HL-60/S4 (cell line): Measurements from ENCODE around the gene MED8.

Experiments used
- in situ Hi-C: fragments of 300-500 bp; cut with MboI; formaldehyde crosslinking; loops from 2 replicates; pipeline ENCODE4 v1.14.3; 2022; ENCODE audit warnings: low sequenced_read_pairs

MED8 gene

DNA sequence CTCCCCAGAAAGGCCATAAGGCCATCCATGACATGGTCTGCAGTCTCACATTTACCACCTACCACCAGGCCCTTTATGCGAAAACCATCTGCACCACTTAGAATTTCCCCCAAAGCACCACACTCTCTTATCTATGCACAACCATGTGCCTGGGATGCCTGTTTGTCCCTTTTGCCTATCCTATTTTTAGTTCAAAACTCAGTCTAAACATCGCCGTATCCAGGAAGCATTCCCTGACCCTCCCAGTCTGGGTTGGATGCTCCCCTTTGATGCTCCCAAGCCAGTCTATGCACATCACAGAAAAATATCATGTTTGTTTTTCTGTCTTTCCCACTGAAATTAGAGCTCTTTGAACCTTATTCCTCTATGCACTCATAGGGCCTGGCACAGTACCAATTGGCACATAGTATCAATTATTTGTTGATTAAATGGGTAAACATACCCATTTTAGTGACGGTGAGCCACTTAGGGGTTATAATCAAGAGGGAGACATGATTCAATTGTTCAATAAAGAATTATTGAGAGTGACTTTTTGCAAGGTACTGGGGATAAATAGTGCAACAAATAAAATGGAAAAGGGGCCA lies 45.2 kb downstream of the MED8 start:
- in situ Hi-C loops: no loop called here

DNA sequence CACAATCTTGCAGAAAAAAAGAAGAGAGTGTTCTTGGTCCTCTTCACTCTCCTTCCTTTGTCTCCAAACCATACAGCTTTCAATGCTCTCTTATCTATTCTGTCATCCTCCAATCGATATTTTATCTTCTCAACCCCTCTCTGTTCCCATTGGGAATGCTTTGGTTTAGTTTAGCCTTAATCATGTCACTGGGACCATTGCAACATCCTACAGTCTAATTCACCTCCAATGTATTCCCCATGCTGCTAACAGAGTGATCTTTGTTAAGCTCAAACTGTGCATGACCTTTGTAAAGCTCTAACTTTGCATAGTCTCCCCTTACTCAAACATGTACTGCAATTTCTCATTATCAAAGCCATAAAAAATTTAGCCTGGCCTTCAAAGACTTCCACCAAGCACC lies 49.0 kb downstream of the MED8 start:
- in situ Hi-C loops: no loop called here

DNA sequence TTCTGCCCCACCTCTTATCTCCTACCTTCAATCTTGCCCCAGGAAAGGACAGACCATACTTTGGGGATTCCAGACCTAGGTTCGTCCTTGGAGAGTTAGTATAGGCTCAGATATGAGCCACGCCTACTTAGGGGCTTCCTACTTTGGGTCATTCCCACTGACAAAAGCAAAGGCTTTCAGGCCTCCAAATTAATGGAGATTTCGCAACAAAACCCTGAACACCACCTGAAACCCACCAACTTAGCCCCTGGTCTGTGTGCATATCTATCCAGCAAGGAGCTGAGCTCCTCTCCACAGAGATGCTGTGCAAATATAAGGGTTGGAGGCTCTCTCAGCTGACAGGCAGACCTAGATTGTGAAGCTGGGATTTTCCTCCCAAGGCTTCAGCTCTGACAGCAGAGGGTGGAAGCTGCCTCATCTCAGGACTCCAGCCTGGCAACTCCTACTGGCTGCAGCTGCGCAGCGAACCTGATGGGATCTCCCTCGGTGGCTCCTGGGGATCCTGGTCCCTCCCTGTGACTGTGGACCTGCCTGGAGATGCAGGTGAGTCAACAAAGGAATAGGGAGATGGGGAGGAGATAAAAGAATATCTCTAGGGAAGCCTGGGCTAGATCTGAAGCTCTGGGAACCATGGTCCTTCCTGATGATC lies 49.9 kb downstream of the MED8 start:
- in situ Hi-C loops: no loop called here

DNA sequence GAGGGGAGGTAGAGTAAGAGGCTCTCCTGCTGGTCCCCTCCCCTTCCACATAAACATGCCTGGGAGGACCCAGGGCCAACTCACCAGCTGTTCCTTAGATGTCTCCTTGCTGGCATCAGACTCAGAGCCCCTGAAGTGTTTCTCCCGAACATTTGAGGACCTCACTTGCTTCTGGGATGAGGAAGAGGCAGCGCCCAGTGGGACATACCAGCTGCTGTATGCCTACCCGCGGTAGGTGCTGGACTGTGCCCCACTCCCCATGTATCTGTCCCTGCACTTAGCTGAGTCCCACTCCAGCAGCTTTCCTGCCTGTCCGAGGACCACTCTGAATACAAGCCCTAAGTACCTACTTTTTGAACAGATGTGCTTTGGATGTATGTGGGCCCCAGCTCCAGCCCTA lies 51.6 kb downstream of the MED8 start:
- in situ Hi-C loops: no loop called here

DNA sequence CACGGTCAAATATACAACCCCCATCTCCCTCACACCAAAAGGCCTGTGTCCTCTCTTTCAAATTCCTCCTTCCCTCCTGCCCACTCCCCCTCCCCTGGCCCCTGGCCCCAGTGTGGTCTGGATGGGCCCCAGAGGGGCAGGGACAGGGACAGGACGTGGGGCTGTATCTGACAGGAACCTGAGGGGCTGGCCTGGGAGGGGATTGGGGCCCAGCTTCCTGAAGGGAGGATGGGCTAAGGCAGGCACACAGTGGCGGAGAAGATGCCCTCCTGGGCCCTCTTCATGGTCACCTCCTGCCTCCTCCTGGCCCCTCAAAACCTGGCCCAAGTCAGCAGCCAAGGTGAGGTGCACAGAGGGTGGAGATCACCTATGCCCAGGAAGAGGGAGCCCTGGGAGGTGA lies 52.0 kb downstream of the MED8 start, which contains the start of gene MPL:
MPL (plus strand) TSS at position 231 of the 400 bp plus-strand sequence; CDS start at position 262, 31 bp downstream.
- in situ Hi-C loops: no loop called here

DNA sequence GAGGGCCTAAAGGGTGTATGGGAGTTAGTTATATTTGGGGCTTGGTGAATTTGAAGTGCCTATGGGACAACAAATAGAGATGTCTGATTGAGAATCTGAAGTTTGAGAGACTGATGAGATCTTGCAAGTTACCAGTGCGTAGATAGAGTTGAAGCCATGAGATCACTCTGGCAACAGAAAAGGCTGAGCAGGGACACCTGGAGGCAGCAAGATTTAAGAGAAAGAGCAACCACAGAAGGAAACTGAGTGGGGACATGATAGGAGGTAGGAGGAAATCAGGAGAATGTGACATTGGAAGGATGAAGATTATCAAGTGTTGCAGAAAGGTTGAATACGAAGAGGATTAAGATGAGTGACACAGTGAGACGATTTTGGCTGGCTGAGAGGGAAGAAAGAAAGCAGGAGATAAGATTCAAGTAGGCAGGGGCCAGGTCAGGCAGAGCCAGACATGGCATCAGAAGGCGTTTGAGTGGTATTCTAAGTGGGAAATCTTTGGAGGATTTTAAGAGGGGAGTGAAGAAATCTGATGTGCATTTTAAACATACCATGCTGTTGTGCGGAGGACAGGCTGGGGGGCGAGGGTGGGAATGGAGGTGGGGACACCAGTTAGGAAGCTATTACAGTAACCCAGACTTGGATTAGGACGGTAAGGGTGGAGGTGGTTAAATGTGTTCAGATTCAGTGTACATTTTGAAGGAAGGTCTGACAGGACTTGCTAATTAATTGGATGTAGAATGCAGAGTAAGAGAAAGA lies 55.0 kb downstream of the MED8 start:
- in situ Hi-C loops: no loop called here
